Measurements from ENCODE around the gene CCDC137.

DNA sequence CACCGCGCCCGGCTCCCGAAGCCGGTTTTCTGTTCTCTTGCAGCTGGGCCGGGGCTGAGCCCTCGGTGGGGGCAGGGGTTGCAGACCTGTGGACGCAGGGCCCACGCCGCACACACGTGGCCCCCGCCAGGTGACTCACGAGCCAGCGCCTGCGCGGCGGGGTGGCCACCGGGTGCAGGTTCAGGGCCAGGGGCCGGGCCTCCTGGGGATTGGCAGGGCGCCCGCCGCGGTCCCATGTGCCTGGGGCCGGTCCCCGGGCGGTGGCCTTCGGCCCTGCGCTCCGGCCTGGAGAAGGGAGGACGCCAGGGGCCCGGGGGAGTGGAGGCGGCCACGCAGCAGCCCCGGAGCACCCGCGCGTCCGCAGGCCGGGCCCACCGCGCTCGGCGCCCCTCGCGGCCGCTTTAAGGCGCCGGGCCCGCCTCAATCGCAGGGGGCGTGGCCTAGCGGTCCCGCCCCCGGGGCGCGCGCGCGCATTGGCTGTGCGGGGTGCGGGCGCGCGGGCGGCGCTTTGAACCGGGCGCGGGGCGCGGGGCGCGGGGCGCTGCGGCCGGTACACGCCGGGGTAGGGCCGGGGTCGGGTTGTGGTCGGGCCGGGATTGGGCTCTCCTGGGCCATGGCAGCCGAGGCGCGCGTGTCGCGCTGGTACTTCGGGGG lies 45.4 kb downstream of the CCDC137 start, which contains the start of gene SLC25A10:
- TF ChIP-seq, protein P1, sequence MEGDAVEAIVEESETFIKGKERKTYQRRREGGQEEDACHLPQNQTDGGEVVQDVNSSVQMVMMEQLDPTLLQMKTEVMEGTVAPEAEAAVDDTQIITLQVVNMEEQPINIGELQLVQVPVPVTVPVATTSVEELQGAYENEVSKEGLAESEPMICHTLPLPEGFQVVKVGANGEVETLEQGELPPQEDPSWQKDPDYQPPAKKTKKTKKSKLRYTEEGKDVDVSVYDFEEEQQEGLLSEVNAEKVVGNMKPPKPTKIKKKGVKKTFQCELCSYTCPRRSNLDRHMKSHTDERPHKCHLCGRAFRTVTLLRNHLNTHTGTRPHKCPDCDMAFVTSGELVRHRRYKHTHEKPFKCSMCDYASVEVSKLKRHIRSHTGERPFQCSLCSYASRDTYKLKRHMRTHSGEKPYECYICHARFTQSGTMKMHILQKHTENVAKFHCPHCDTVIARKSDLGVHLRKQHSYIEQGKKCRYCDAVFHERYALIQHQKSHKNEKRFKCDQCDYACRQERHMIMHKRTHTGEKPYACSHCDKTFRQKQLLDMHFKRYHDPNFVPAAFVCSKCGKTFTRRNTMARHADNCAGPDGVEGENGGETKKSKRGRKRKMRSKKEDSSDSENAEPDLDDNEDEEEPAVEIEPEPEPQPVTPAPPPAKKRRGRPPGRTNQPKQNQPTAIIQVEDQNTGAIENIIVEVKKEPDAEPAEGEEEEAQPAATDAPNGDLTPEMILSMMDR (IDR thresholded peaks at IDR 0.05) = peak in 4 of 6 experiments; percentile 12 to 51 (median 48)
- TF ChIP-seq POLR2A (IDR thresholded peaks at IDR 0.05) = peak; percentile 55 to 83
